GM12878 (cell line): ENCODE results near the gene ARFGAP3. TPM values are rescaled to one million over a fixed set of nuclear protein-coding genes. Genes with fewer than 3 reads are reported as not detected.
A peak's percentile ranks its signal among the peaks of the same experiment; 100 is the strongest.

Experiments used
- ATF7 ChIP-seq: fragments of 450-650 bp; IDR thresholded peaks from 2 replicates; pipeline ENCODE4 v1.6.1; 2016; ENCODE audit warnings: low read depth, mild to moderate bottlenecking
- BACH1 ChIP-seq: fragments of 450-650 bp; IDR thresholded peaks from 2 replicates; pipeline ENCODE4 v1.6.1; 2017; ENCODE audit warnings: mild to moderate bottlenecking, borderline replicate concordance
- BCL11A ChIP-seq: IDR thresholded peaks from 2 replicates; pipeline ENCODE4 v1.6.1; 2011; ENCODE audit warnings: low read depth, low read length
- BMI1 ChIP-seq: fragments of 450-650 bp; IDR thresholded peaks from 2 replicates; pipeline ENCODE4 v1.6.1; 2016; ENCODE audit warnings: mild to moderate bottlenecking, moderate library complexity, borderline replicate concordance
- CHD2 ChIP-seq: IDR thresholded peaks from 2 replicates; pipeline ENCODE4 v1.6.1; 2011; ENCODE audit warnings: low read depth, low read length, improper control_type of control experiment, borderline replicate concordance
- EED ChIP-seq: sonication (generic); IDR thresholded peaks from 2 replicates; pipeline ENCODE4 v1.6.1; 2016; ENCODE audit warnings: antibody characterized with exemption, low read depth
- JUND ChIP-seq: IDR thresholded peaks from 2 replicates; pipeline ENCODE4 v1.6.1; 2012; ENCODE audit warnings: low read depth, mild to moderate bottlenecking, low read length, improper control_type of control experiment, moderate library complexity
- MTA2 ChIP-seq: fragments of 450-650 bp; IDR thresholded peaks from 2 replicates; pipeline ENCODE4 v1.6.1; 2016; ENCODE audit warnings: low read depth, mild to moderate bottlenecking, moderate library complexity
- MYB ChIP-seq: fragments of 150-350 bp; IDR thresholded peaks from 2 replicates; pipeline ENCODE4 v1.6.1; 2014; ENCODE audit warnings: mild to moderate bottlenecking, low read depth, low read length, borderline replicate concordance
- NFIC ChIP-seq: IDR thresholded peaks from 2 replicates; pipeline ENCODE4 v1.6.1; 2012; ENCODE audit warnings: low read depth, mild to moderate bottlenecking, inconsistent platforms, low read length, moderate library complexity
- NFYA ChIP-seq: IDR thresholded peaks from 2 replicates; pipeline ENCODE4 v1.6.1; 2011; ENCODE audit warnings: low read depth, mild to moderate bottlenecking, low read length, improper control_type of control experiment, borderline replicate concordance
- PAX5 ChIP-seq: IDR thresholded peaks from 2 replicates; pipeline ENCODE4 v1.6.1; 2011; ENCODE audit warnings: low read depth, low read length, borderline replicate concordance
- RFX5 ChIP-seq: IDR thresholded peaks from 2 replicates; pipeline ENCODE4 v1.6.1; 2011; ENCODE audit warnings: low read depth, low read length, improper control_type of control experiment
- RUNX3 ChIP-seq: IDR thresholded peaks from 2 replicates; pipeline ENCODE4 v1.6.1; 2012; ENCODE audit warnings: low read length, inconsistent platforms
- SPI1 ChIP-seq: IDR thresholded peaks from 2 replicates; pipeline ENCODE4 v1.6.1; 2011; ENCODE audit warnings: low read depth, mild to moderate bottlenecking, low read length, moderate library complexity, borderline replicate concordance; ENCODE audit not compliant: insufficient read depth
- SREBF1 ChIP-seq: IDR thresholded peaks from 2 replicates; pipeline ENCODE4 v1.6.1; 2012; ENCODE audit warnings: mild to moderate bottlenecking, low read length
- SUZ12 ChIP-seq: fragments of 200-600 bp; sonication (generic); IDR thresholded peaks from one replicate; pipeline ENCODE4 v1.6.1; 2018; ENCODE audit warnings: antibody characterized with exemption, mild to moderate bottlenecking; ENCODE audit not compliant: unreplicated experiment
- ZBED1 ChIP-seq: IDR thresholded peaks from 2 replicates; pipeline ENCODE4 v1.6.1; 2016; ENCODE audit warnings: borderline replicate concordance
- ZSCAN29 ChIP-seq: fragments of 450-650 bp; IDR thresholded peaks from 2 replicates; pipeline ENCODE4 v1.6.1; 2017; ENCODE audit warnings: mild to moderate bottlenecking, moderate library complexity
- polyA plus RNA-seq, 11 experiments: library from polyadenylated mRNA; depleted of rRNA in 4 of 11; unstranded in 6 of 11; stranded (reverse) in 5 of 11; fragments of >200 nt; fragmentation: Nextera tagmentation in 4 of 11; fragmentation: Illumina TruSeq in 1 of 11; extraction: Ambion mirVana in 4 of 11; extraction: Trizol in 1 of 11; gene quantifications; 1 replicate in 1 of 11; 2 replicates in 10 of 11; pipeline versions ENCODE4 v1.2.1 to v1.2.3, GENCODE V29; 2011 to 2016; ENCODE audit warnings: inconsistent platforms in 2 of 11, missing spikeins in 2 of 11, low read depth in 1 of 11
- total RNA-seq, 4 experiments: library from RNA; depleted of rRNA in 3 of 4; stranded (reverse); fragments of >200 nt in 3 of 4; fragmentation: Illumina TruSeq in 1 of 4; extraction: Trizol in 1 of 4; gene quantifications; 2 replicates each; pipeline versions ENCODE4 v1.2.1 to v1.2.3, GENCODE V29; 2013 to 2021
- TF ChIP-seq, protein P1 (sequence below): fragments of 450-650 bp; conservative IDR thresholded peaks from 2 replicates; pipeline ENCODE4 v1.6.1; 2017; ENCODE audit warnings: mild to moderate bottlenecking, moderate library complexity
- TF ChIP-seq, protein P2 (sequence below): IDR thresholded peaks from 2 replicates; pipeline ENCODE4 v1.6.1; 2012; ENCODE audit warnings: low read depth, low read length, improper control_type of control experiment
- TF ChIP-seq, protein P3 (sequence below): IDR thresholded peaks from 2 replicates; pipeline ENCODE4 v1.6.1; 2011; ENCODE audit warnings: mild to moderate bottlenecking, low read depth, low read length, moderate library complexity; ENCODE audit not compliant: insufficient replicate concordance
- TF ChIP-seq, protein P4 (sequence below): fragments of 450-650 bp; IDR thresholded peaks from 2 replicates; pipeline ENCODE4 v1.6.1; 2017; ENCODE audit warnings: low read depth, mild to moderate bottlenecking, moderate library complexity
- TF ChIP-seq, protein P5 (sequence below): fragments of 450-650 bp; IDR thresholded peaks from 2 replicates; pipeline ENCODE4 v1.6.1; 2016; ENCODE audit warnings: mild to moderate bottlenecking

The ARFGAP3 gene
- total and polyA plus RNA-seq, 10 of the 15 experiments (the other 5 are each of a cell fraction or from before 2014, with no cell fraction given) = 29.7 to 50.8 (median 39.5) TPM

DNA sequence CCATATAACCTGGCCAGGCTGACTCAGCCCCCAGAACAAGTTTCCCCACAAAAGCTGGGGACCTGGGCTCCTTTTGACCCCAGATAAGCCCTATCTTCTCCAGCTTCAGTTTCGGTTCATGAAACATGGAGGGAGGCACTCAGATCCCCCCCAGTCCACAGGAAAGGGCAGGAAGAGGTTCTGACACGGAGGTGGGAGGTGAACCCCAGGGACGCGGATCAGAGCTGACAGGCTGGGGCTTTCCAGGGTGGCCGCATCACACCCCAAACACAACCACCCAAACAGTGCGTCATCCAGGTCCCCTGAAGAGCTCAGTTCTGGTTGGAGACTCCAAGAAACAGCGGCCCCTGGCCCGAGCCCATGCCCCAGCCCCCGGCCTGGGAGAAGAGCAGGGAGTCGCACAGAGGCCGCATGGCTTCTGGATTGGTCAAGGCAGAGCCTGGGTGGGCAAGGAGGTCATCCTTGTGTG lies 92.1 kb downstream of the ARFGAP3 start (continued):
- TF ChIP-seq, protein P1, sequence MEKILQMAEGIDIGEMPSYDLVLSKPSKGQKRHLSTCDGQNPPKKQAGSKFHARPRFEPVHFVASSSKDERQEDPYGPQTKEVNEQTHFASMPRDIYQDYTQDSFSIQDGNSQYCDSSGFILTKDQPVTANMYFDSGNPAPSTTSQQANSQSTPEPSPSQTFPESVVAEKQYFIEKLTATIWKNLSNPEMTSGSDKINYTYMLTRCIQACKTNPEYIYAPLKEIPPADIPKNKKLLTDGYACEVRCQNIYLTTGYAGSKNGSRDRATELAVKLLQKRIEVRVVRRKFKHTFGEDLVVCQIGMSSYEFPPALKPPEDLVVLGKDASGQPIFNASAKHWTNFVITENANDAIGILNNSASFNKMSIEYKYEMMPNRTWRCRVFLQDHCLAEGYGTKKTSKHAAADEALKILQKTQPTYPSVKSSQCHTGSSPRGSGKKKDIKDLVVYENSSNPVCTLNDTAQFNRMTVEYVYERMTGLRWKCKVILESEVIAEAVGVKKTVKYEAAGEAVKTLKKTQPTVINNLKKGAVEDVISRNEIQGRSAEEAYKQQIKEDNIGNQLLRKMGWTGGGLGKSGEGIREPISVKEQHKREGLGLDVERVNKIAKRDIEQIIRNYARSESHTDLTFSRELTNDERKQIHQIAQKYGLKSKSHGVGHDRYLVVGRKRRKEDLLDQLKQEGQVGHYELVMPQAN = no peak
- no peak for TF ChIP-seq MYB
- TF ChIP-seq, protein P2, sequence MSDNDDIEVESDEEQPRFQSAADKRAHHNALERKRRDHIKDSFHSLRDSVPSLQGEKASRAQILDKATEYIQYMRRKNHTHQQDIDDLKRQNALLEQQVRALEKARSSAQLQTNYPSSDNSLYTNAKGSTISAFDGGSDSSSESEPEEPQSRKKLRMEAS = peak; percentile 17; the same call in 1 of the 2 replicates
- TF ChIP-seq CHD2 = peak; percentile 54; the same call in 1 of the 2 replicates
- TF ChIP-seq, protein P3, sequence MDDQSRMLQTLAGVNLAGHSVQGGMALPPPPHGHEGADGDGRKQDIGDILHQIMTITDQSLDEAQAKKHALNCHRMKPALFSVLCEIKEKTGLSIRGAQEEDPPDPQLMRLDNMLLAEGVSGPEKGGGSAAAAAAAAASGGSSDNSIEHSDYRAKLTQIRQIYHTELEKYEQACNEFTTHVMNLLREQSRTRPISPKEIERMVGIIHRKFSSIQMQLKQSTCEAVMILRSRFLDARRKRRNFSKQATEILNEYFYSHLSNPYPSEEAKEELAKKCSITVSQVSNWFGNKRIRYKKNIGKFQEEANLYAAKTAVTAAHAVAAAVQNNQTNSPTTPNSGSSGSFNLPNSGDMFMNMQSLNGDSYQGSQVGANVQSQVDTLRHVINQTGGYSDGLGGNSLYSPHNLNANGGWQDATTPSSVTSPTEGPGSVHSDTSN = peak; percentile 45
- peak; percentile 5; the same call in 1 of the 2 replicates for TF ChIP-seq SPI1
- no peak for TF ChIP-seq BMI1
- TF ChIP-seq RFX5 = peak; percentile 15; the same call in 1 of the 2 replicates
- no peak for TF ChIP-seq BCL11A
- TF ChIP-seq, protein P4, sequence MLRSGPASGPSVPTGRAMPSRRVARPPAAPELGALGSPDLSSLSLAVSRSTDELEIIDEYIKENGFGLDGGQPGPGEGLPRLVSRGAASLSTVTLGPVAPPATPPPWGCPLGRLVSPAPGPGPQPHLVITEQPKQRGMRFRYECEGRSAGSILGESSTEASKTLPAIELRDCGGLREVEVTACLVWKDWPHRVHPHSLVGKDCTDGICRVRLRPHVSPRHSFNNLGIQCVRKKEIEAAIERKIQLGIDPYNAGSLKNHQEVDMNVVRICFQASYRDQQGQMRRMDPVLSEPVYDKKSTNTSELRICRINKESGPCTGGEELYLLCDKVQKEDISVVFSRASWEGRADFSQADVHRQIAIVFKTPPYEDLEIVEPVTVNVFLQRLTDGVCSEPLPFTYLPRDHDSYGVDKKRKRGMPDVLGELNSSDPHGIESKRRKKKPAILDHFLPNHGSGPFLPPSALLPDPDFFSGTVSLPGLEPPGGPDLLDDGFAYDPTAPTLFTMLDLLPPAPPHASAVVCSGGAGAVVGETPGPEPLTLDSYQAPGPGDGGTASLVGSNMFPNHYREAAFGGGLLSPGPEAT = peak; percentile 95
- peak; percentile 75 for TF ChIP-seq MTA2
- TF ChIP-seq JUND = 0 out of 2 replicates have a peak, but pooled peaks have one; percentile 22
- peak; percentile 35; the same call in 1 of the 2 replicates for TF ChIP-seq NFIC
- no peak for TF ChIP-seq ZSCAN29
- no peak for TF ChIP-seq SREBF1
- TF ChIP-seq RUNX3 = peak; percentile 70
- TF ChIP-seq NFYA = no peak
- peak; percentile 66; the same call in 1 of the 2 replicates for TF ChIP-seq ATF7
- TF ChIP-seq, protein P5, sequence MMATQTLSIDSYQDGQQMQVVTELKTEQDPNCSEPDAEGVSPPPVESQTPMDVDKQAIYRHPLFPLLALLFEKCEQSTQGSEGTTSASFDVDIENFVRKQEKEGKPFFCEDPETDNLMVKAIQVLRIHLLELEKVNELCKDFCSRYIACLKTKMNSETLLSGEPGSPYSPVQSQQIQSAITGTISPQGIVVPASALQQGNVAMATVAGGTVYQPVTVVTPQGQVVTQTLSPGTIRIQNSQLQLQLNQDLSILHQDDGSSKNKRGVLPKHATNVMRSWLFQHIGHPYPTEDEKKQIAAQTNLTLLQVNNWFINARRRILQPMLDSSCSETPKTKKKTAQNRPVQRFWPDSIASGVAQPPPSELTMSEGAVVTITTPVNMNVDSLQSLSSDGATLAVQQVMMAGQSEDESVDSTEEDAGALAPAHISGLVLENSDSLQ = peak; percentile 79
- TF ChIP-seq EED = peak; percentile 88
- no peak for TF ChIP-seq ZBED1
- peak; percentile 39; the same call in 1 of the 2 replicates for TF ChIP-seq BACH1
- no peak for TF ChIP-seq SUZ12
- peak; percentile 54; the same call in 1 of the 2 replicates for TF ChIP-seq PAX5
